ENCODE measurements around the gene SCFD2. TPM values are rescaled to one million over a fixed set of nuclear protein-coding genes. Genes with fewer than 3 reads are reported as not detected.

Gene SCFD2
- total RNA-seq, 1 donor from 2014 or later: 18.6 TPM

DNA sequence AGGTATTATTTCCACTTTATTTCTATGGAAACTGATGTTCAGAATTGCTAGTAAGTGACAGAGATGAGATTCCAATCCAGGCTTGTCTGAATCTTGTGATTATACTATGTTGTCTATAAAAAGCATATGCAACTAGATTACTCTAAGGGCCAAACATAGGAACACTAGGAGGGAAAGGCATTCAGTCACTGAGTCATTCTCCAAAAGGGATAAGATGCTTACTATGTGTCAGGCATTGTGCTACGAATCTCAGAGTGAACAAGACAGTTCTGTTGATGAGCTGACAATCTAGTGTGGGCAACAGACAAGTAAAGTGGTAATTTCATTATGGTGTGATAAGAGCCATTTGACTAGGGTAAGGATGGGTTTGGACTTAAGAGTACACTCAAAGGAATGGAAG lies 426.5 kb downstream of the SCFD2 start:
- Mint-ChIP-seq H3K27me3 (ENCODE audit: low read depth) (no peaks in the 10 kb centered on the region), H3K27ac (ENCODE audit: unreplicated experiment) (no peak overlapping the region), H3K9me3 (no peaks in the 10 kb centered on the region), H3K4me3 (no peak overlapping the region), H3K36me3 (ENCODE audit: low read depth) (no peaks in the 10 kb centered on the region), H3K4me1 (no peaks in the 10 kb centered on the region)
- TF ChIP-seq, protein P1, sequence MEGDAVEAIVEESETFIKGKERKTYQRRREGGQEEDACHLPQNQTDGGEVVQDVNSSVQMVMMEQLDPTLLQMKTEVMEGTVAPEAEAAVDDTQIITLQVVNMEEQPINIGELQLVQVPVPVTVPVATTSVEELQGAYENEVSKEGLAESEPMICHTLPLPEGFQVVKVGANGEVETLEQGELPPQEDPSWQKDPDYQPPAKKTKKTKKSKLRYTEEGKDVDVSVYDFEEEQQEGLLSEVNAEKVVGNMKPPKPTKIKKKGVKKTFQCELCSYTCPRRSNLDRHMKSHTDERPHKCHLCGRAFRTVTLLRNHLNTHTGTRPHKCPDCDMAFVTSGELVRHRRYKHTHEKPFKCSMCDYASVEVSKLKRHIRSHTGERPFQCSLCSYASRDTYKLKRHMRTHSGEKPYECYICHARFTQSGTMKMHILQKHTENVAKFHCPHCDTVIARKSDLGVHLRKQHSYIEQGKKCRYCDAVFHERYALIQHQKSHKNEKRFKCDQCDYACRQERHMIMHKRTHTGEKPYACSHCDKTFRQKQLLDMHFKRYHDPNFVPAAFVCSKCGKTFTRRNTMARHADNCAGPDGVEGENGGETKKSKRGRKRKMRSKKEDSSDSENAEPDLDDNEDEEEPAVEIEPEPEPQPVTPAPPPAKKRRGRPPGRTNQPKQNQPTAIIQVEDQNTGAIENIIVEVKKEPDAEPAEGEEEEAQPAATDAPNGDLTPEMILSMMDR (conservative IDR thresholded peaks at IDR 0.05): no peak
- DNase-seq (ENCODE audit: low read depth, low spot score): no peak

DNA sequence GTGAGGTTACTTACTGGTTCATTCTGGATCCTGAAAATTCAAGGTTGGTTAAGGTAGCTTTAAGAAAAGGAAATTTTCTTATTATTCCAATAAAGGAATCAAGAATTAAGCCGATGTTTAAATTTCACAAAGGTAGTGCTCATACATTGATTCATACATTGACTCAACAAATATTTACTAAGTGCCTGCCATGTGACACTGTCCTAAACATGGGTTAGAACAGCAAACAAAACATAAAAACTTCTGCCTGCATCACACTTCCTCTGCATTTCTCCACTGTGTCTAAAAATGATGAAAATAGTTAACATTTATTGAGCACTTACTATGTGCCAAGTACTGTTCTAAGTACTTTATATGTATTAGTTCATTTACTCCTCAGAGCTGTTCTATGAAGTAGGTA lies 428.0 kb downstream of the SCFD2 start:
- no peaks in the 10 kb centered on the region for H3K36me3 Mint-ChIP-seq (ENCODE audit: low read depth)
- no peak overlapping the region for H3K27ac Mint-ChIP-seq (ENCODE audit: unreplicated experiment)
- H3K4me3 Mint-ChIP-seq: no peak overlapping the region
- no peak for DNase-seq (ENCODE audit: low read depth, low spot score)
- H3K9me3 Mint-ChIP-seq: no peaks in the 10 kb centered on the region
- peaks cover 5% of the 10 kb centered on the region for H3K4me1 Mint-ChIP-seq
- TF ChIP-seq, protein P1 (conservative IDR thresholded peaks at IDR 0.05): no peak
- H3K27me3 Mint-ChIP-seq (ENCODE audit: low read depth): no peaks in the 10 kb centered on the region

DNA sequence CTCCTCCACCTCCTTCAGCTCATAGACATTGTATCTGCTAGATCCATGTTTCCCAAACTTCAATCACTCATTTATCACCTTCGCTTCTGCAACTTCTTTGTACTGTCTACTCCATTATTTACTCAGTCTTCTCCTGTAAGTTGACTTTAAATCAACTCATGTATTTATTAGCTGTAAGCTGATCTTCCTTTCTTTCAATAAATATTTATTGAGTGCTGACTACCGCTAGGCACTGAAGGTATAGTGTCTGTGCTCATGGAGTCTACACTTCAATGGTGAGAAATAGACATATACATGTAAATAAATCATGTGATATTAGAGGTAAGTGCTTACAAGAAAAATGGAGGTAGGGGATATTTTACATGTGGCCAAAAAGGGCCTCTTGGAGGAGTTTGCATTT lies 429.1 kb downstream of the SCFD2 start:
- TF ChIP-seq, protein P1 (conservative IDR thresholded peaks at IDR 0.05): no peak
- Mint-ChIP-seq H3K27ac (ENCODE audit: unreplicated experiment) (no peak overlapping the region), H3K4me1 (peaks cover 16% of the 10 kb centered on the region), H3K36me3 (ENCODE audit: low read depth) (no peaks in the 10 kb centered on the region), H3K27me3 (ENCODE audit: low read depth) (no peaks in the 10 kb centered on the region), H3K9me3 (no peaks in the 10 kb centered on the region), H3K4me3 (no peak overlapping the region)
- DNase-seq (ENCODE audit: low read depth, low spot score): no peak

DNA sequence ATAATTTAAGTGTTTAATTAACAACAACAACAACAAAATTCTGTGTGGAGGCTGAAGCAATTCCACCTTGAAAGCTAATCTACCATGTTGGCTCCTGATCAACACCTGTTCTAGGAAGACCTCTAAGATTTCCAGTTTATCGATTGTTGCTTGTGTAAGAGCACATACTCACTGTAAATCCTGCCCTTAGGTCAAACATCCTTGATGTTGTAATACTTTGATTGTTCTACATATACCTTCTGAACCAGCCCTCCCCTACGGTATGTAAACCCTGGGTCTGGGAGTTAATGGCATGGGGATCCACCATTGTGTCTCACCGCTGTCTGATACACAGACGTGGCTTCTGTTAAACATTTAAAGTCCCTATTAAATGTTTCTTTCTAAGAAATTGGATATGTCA lies 430.5 kb downstream of the SCFD2 start:
- no peaks in the 10 kb centered on the region for H3K27me3 Mint-ChIP-seq (ENCODE audit: low read depth)

DNA sequence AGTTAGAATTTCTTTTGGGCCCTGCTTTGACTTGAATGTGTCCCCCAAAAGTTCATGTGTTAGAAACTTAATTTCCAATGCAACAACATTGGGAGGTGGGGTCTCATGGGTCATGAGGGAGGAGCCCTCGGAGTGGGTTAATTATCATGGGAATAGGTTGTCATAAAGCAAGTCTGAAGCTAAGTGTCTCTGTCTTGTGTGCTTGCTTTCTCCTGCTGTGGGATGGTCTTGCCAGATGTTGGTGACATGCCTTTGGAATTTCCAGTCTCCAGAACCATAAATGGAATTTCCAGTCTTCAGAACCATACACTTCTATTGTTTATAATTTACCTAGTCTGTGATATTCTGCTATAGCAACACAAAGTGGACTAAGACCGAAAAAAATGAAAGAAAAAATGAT lies 432.1 kb downstream of the SCFD2 start:
- no peaks in the 10 kb centered on the region for H3K36me3 Mint-ChIP-seq (ENCODE audit: low read depth)
- DNase-seq (ENCODE audit: low read depth, low spot score): no peak
- no peak overlapping the region for H3K27ac Mint-ChIP-seq (ENCODE audit: unreplicated experiment)
- no peaks in the 10 kb centered on the region for H3K27me3 Mint-ChIP-seq (ENCODE audit: low read depth)
- TF ChIP-seq, protein P1 (conservative IDR thresholded peaks at IDR 0.05): no peak
- peaks cover 2% of the 10 kb centered on the region for H3K9me3 Mint-ChIP-seq
- peaks cover 23% of the 10 kb centered on the region for H3K4me1 Mint-ChIP-seq
- H3K4me3 Mint-ChIP-seq: no peak overlapping the region

More for the DNA sequence above, 430.5 kb downstream of the SCFD2 start:
- Mint-ChIP-seq H3K9me3 (peaks cover 2% of the 10 kb centered on the region), H3K4me3 (no peak overlapping the region), H3K4me1 (peaks cover 20% of the 10 kb centered on the region), H3K36me3 (ENCODE audit: low read depth) (no peaks in the 10 kb centered on the region), H3K27ac (ENCODE audit: unreplicated experiment) (no peak overlapping the region)
- TF ChIP-seq, protein P1 (conservative IDR thresholded peaks at IDR 0.05): no peak
- DNase-seq (ENCODE audit: low read depth, low spot score): no peak
